ENCODE results near the gene MERTK.

The MERTK gene

GRCh38 chr2:111982822-111983221, 84.4 kb downstream of the MERTK start:
- DNase-seq = no peak

DNA sequence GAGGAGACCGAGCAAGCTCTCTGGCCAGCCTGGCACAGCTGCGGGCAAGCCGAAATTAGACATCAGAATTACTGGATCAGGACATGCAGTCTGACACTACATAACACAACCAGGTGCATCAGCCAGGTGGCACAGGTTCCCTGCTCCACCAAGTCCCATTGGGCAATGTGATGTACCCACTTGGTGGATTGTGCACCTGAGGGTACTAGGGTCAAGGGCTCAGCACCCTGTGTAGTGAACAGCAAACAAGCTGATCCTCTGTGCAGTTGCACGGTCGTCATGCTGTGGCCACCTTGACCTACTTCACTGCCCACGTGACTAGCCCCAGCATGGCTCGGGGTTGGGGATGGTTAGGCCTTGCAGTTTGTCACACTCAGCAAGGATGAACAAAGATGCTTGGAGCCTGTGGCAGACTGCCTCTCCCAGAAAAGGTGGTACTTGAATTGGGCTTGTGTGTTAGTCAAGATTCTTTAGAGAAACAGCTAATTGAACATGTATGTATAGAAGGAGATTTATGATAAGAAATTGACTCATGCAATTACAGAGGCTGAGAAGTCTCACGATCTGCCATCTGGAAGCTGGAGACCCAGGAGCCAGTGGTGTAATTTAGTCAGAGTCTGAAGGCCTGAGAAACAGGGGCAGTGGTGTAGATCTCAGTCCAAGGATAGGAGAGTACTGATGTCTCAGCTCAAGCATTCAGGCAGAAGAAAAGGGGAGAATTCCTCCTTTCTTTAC, 85.2 kb downstream of the MERTK start:
- DNase-seq = no peak

GRCh38 chr2:111984213-111984604, 85.8 kb downstream of the MERTK start:
- no peak for DNase-seq

- no peak for DNase-seq
These were observed 87.1 kb downstream of the MERTK start for GRCh38 chr2:111985514-111985913.

DNA sequence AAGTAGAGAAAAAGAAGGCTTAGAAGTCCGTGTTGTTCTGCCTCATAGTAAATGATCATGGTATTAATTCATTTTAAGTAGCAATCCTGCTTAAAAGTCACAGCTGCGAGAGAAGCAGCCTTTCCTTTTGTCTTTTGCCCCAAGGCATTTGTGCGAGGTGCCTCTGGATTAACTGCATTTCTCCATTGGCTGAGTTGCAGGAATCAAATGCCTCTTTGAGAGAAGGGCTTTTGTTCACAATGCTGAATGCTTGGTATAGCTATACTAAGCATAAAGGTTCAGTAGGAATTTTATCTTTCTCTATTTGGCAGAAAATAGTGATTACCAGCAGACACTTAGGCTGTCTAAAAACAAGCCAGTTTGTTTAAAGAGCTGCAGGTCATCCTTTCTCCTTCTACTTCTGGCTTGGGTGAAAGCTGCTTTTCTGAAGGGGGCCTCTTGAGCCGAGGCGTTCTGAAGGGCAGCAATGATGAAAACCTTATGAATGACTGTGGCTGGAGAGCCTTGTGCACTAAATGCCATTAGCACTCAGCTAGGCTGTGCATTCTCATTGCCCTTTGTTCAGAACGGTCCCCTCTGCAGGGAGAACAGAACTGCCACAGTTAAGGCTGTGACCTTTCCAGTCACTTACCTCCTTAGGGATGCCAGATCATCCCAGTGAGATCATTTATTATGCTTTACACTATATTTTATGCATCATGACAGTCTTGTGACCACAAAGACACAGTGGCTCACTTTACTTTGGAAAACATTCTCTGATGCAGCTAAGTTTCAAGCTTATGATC, 87.9 kb downstream of the MERTK start:
- no peak for DNase-seq

DNA sequence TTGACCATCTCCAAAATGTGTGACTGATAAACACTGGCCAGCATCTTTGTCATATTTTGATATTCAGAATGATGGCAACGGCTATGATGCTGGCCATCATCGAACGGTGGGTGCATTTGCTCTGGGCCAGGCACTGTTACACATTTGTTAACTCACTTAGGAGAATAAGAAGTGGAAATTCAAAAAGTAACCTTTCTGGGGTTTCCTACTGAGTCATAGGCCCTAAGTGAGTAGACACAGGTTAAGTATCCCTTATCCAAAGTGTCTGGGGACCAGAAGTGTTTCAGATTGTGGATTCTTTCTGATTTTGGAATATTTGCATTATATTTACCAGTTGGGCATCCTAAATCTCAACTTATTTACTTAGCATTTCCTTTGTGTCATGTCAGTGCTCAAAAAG, 92.0 kb downstream of the MERTK start:
- no peak for DNase-seq

- no peak for DNase-seq
These were observed 92.4 kb downstream of the MERTK start for GRCh38 chr2:111990856-111991255.

- no peak for DNase-seq
These were observed 95.6 kb downstream of the MERTK start for GRCh38 chr2:111994042-111994441.

DNA sequence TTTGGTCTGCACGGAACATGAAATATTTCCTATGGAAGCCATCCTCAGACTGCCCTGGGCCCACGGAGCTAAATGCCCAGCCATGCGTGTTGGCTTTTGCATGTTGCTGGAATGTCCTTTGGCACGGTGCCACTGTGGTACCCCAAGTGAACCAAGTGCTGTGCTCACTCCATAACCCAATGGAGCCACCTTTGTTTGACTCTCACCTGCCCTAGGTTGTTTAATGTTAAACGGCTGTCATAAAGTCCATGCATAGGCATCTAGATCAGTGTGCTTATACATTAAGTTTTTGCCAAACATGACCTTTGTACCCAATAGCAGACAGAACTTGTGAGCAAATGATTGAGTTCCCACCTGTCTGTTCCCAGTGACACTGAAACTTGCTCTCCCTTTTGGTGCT, 96.7 kb downstream of the MERTK start:
- no peak for DNase-seq

DNA sequence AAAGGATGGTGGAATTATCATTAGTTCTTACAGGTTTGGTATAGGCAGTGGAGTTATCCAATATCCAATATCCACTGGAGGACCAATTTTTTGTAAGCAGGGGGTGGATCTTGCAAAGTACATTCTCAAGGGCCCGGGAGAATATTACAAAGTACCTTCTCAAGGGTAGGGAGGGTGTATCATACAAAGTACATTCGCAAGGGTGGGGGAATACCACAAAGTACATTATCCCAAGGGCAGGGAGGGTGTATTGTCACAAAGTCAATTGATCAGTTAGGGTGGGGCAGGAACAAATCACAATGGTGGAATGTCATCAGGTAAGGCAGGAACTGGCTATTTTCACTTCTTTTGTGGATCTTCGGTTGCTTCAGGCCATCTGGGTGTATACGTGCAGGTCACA, 101.4 kb downstream of the MERTK start:
- no peak for DNase-seq

DNA sequence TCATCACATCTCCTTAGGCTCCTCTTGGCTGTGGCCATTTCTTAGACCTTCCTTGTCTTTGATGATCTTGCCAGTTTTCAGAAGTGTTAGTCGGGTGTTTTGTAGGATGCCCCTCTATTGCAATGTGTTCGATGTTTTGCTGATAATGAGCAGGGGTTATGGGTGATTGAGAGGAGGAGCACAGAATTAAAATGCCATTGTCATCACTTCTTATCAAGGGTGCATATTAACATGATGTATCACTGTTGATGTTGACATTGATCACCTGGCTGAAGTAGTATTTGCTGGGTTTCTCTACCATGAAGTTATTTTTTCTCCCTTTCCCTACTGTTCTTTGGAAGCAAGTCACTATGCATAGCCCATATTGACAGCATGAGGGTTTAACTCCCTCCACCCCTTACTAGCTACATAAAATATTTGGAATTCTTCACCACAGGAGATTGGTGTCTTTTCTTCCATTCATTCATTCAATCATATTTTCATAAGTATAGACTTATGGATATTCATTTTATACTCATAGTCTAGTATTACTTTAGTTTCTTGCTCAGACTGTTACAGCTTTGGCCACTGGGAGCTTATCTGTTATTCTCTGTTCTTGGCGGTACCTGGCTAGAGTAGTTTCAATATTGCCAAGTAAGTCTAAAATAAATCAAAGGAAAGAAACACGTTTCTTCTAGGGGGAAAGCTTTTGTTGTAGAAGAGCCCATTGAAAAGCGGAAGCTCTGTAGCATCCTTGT, 102.2 kb downstream of the MERTK start:
- no peak for DNase-seq

DNA sequence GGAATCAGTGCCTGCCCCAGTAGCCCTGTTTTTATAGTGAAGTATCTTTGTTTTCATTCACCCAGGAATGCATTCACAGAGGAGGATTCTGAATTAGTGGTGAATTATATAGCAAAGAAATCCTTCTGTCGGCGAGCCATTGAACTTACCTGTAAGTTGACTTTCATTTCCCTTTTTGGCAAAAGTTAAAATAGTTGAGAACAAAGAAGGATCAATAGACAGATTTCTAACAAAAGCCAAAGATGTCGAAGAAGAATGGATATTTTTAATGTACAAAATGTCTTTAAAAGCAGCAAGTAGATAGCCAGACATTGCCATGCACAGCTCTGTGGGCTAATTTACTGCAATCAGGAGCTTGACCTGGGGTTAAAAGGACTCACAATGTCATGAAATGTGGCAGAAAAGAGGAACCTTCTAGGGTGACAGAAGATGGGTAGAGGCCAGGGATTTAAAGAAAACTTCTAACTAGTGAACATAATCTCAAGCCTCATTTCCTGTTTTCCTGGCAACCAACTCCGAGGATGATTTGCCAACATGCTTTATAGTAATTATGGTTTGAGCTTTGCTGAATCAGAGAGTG, 102.8 kb downstream of the MERTK start:
- DNase-seq = no peak

GRCh38 chr2:112001942-112002341, 103.5 kb downstream of the MERTK start:
- DNase-seq = no peak

- DNase-seq = no peak
These were observed 105.3 kb downstream of the MERTK start for GRCh38 chr2:112003576-112004252.

GRCh38 chr2:112004253-112004645, 105.8 kb downstream of the MERTK start:
- no peak for DNase-seq

DNA sequence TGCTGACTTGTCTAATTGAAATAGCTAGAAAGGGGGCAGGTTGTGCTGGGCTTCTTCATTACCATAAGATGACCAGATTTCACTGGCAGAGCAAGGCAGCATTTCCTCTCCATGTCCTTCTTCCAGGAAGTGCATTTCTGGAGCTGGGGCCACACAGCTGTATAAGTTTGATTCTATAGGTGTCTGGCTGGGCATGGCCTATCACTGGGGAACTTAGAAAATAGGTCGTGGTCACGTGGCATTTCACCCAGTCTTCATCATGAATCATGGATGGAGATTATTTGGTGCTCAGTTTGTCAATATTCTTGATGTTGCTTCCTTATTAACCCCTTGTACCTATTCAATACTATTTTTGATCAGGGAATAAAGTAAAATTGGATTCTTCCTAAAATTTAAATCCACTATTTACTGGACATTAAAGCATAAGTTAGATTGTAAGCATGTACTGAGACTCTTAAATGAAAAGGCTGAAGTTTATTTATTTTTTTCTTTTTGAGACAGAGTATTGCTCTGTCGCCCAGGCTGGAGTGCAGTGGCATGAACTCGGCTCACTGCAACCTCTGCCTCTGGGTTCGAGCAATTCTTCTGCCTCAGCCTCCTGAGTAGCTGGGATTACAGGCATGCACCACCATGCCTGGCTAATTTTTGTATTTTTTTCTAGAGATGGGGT, 107.1 kb downstream of the MERTK start:
- no peak for DNase-seq

DNA sequence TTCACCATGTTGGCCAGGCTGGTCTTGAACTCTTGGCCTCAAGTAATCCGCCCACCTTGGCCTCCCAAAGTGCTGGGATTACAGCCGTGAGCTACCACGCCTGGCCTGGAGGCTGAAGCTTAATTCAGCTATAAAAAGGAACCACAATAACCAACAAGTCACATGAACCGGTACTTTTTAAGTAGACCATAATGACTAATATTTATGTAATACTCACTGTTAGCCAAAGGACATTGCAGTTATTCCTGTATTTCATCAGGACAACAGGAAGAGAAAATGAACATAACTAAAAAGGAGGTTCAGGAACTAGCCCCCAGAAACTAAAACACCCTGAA, 107.6 kb downstream of the MERTK start:
- DNase-seq = no peak

GRCh38 chr2:112007493-112007892, 109.1 kb downstream of the MERTK start:
- no peak for DNase-seq

DNA sequence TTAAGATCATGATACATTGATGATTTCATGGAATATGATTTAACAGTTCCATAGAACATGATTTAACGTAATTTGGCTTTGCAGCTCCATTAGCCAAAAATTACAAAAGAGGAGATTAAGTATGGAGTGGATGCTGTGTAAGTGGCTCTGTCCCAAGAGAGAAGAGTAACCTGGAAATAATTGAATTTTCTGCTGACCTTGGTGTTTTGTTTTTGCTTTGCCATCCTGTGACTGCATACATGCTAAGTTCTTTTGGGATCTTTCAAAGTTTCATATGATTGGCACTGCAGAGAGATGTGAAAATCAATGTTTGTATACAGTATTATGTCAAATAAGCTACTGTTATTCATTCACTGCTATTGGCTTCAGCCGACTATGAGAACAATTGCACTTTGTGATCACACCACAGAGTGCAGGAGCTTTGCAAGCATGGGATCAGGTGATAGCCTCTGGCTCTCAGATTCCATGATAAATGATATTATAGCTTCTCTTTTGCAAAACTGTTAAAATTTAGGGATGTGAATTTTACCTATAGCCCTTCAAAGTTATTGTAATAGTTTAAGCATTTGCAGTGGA, 110.6 kb downstream of the MERTK start:
- no peak for DNase-seq

- DNase-seq = no peak
These were observed 112.3 kb downstream of the MERTK start for GRCh38 chr2:112010751-112011150.

- no peak for DNase-seq
These were observed 114.1 kb downstream of the MERTK start for GRCh38 chr2:112012556-112012955.

- DNase-seq = no peak
These were observed 120.4 kb downstream of the MERTK start for GRCh38 chr2:112018846-112019245.

Data from NCI-H510A (cell line).